ENCODE data around the gene FAAP100. TPM values are rescaled to one million over a fixed set of nuclear protein-coding genes. Genes with fewer than 3 reads are reported as not detected.

FAAP100 gene, protein sequence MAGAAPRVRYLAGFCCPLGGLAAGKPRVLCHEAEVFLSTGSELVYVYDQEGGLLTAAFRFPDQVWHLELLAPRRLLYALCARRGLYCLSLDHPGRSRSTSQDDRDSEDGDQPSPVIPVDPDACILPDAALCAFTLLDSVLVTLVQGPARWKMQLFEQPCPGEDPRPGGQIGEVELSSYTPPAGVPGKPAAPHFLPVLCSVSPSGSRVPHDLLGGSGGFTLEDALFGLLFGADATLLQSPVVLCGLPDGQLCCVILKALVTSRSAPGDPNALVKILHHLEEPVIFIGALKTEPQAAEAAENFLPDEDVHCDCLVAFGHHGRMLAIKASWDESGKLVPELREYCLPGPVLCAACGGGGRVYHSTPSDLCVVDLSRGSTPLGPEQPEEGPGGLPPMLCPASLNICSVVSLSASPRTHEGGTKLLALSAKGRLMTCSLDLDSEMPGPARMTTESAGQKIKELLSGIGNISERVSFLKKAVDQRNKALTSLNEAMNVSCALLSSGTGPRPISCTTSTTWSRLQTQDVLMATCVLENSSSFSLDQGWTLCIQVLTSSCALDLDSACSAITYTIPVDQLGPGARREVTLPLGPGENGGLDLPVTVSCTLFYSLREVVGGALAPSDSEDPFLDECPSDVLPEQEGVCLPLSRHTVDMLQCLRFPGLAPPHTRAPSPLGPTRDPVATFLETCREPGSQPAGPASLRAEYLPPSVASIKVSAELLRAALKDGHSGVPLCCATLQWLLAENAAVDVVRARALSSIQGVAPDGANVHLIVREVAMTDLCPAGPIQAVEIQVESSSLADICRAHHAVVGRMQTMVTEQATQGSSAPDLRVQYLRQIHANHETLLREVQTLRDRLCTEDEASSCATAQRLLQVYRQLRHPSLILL
- 26.9 TPM for polyA plus RNA-seq
- long read RNA-seq, donor 1, partial matches to known transcripts, result 11 of 17 reads
- long read RNA-seq, donor 1, other reads (novel, unspliced or antisense), result 0 of 17 reads
- long read RNA-seq, donor 2, transcript FAAP100-202 (5 exons, 2,996 nt), result major isoform, 6 of 11 reads
- long read RNA-seq, donor 2, partial matches to known transcripts, result 0 of 11 reads
- long read RNA-seq, donor 2, other reads (novel, unspliced or antisense), result 0 of 11 reads
- long read RNA-seq, donor 3, result 0 reads
- long read RNA-seq, donor 4, result 0 reads
- long read RNA-seq, donor 5, transcript FAAP100-202 (5 exons, 2,996 nt), result major isoform, 6 of 7 reads
- long read RNA-seq, donor 5, partial matches to known transcripts, result 0 of 7 reads
- long read RNA-seq, donor 5, other reads (novel, unspliced or antisense), result 0 of 7 reads
- long read RNA-seq, donor 6, partial matches to known transcripts, result 0 of 2 reads
- long read RNA-seq, donor 6, other reads (novel, unspliced or antisense), result 0 of 2 reads
- long read RNA-seq, donor 7, partial matches to known transcripts, result 0 of 1 reads
- long read RNA-seq, donor 7, other reads (novel, unspliced or antisense), result 0 of 1 reads
- long read RNA-seq, donor 8, partial matches to known transcripts, result 0 of 3 reads
- long read RNA-seq, donor 8, other reads (novel, unspliced or antisense), result 0 of 3 reads
- long read RNA-seq, donor 9, partial matches to known transcripts, result 0 of 1 reads
- long read RNA-seq, donor 9, other reads (novel, unspliced or antisense), result 0 of 1 reads
- long read RNA-seq, donor 10, result 0 reads
- long read RNA-seq, donor 11, partial matches to known transcripts, result 0 of 2 reads
- long read RNA-seq, donor 11, other reads (novel, unspliced or antisense), result 0 of 2 reads

DNA sequence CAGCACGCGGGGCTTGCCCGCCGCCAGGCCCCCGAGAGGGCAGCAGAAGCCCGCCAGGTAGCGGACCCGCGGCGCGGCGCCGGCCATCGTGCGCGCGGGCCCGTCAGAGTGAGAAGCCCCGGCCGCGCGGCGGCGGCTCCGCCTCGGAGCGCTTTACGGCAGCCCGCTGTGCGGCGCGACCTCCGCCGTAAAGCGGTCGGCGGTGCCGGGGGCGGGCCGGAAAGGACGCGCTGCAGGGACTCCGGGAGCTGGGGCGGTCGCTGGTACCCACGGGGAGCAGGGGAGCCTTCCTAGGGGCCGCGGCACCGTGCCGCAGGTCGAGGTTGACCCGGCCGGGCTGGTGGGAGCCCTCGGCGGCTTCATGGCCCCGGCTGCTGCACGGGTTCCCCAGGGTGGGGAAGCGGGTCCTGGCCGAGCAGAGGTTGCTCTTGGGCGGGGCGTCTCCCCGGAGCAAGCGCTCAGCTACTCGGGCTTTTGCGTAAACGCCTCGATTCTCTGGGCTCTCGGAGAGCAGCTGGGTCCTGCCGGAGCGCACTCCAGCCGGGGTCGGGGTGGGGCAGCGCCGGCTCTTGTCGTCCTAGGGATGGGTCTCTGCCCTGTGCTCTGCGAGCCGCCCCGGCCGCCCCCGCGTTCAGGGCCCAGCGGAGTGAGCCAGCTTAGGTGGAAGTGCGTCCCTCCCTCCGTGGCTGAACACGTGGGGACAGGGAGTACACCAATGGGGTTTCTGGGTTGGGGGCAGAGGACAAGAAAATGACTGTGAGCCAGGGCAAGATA lies at the start of gene FAAP100:
TSS of gene FAAP100 (minus strand) at position 110 of the 774 bp plus-strand sequence. CDS start at position 87, 23 bp downstream.
- peaks cover 4% of the 10 kb centered on the region for H3K9me3 ChIP-seq (ENCODE audit: control insufficient read depth, low read depth, low read length)
- no peaks in the 10 kb centered on the region for H3K27me3 ChIP-seq (ENCODE audit: control insufficient read depth, insufficient read depth, low read length)
- H3K4me1 ChIP-seq (ENCODE audit: control insufficient read depth, insufficient read depth, low read length), result peaks cover 35% of the 10 kb centered on the region
- DNase-seq, result peak; percentile 79 to 88
- H3K27ac ChIP-seq (ENCODE audit: low read length), result peak within 1 kb of the TSS; percentile 84
- peak within 1 kb of the TSS; percentile 76 for H3K4me3 ChIP-seq (ENCODE audit: low read length)
- no CpG with 5 or more reads among the region's 85 CpGs for WGBS (ENCODE audit: insufficient coverage, low lambda C conversion rate)
- peaks cover 35% of the 10 kb centered on the region for H3K36me3 ChIP-seq (ENCODE audit: control insufficient read depth, insufficient read depth, low read length)

DNA sequence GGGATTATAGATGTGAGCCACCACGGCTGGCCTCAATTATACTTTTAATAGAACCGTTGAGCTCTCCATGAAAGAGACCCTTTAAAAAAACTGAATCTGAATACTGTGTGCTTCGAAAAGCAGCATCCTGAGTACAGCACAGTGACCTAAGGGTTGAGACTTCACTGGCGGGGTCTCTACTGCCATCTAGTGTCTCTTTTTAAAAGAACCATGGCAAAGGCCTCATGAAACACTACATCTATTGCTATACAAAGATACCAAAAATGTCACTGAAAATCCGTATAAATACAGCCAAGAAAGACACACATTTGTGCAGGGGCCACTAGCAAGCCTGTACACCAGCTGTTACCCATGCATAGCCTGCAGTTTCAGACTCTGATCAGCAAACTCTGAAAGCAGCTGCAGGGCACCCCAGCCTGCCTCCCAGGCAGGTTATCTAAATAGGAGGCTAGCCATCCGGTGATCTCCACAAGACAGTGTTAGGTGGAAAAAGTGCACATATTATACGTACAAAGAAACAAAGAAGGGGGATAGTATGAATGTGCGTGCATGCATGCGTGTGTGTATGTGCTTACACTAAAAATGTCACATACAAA lies 49.5 kb upstream of the FAAP100 start:
- no CpG with 5 or more reads among the region's 9 CpGs for WGBS (ENCODE audit: insufficient coverage, low lambda C conversion rate)
- no peak overlapping the region for H3K27ac ChIP-seq (ENCODE audit: low read length)
- no peaks in the 10 kb centered on the region for H3K4me1 ChIP-seq (ENCODE audit: control insufficient read depth, insufficient read depth, low read length)
- peak; percentile 48 to 54 for DNase-seq
- peaks cover 66% of the 10 kb centered on the region for H3K36me3 ChIP-seq (ENCODE audit: control insufficient read depth, insufficient read depth, low read length)
- no peaks in the 10 kb centered on the region for H3K27me3 ChIP-seq (ENCODE audit: control insufficient read depth, insufficient read depth, low read length)
- H3K9me3 ChIP-seq (ENCODE audit: control insufficient read depth, low read depth, low read length), result no peaks in the 10 kb centered on the region
- H3K4me3 ChIP-seq (ENCODE audit: low read length), result no peak overlapping the region

- WGBS (ENCODE audit: insufficient coverage, low lambda C conversion rate), result 100% methylated on average over 1 of the region's 10 CpGs
- DNase-seq, result no peak
These were observed 47.8 kb upstream of the FAAP100 start for GRCh38 chr17:81599719-81600486.

DNA sequence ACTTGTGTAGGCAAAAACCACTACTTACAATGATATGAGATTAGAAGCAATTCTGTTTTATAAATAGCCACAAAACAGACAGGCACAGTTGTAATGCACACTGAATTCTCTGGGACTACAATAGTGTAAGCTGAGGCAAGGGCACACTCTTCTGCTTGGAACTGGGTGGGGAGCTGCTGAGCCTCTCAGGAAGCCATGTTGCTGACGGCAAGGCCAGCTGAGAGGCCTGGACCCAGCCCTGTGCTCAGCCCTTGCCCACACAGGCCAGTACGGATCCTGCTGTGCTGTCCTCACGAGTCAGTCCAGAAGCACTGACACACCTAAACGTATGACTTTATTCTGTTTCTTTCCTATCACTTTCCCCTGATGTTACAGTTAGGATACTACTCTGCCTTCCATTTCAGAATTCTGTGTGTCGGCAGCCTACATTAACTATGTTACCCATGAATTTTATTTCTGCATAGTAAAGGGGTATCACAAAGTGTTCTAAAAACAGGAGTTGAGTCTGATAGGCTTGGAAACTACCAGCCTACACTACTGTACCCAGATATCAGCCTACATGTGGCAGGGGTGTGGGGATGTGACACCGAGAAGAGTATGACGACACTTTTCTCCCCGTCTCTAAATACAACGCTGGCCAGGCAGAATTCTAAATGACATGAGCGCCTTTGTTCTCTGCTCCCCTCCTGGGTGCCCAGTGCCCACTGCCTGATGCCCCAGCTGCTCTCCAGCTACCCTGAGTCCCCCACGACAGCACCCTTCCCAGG lies 41.1 kb upstream of the FAAP100 start:
- Histone ChIP-seq H3K36me3 (ENCODE audit: control insufficient read depth, insufficient read depth, low read length) (peaks cover 80% of the 10 kb centered on the region), H3K4me1 (ENCODE audit: control insufficient read depth, insufficient read depth, low read length) (no peaks in the 10 kb centered on the region), H3K4me3 (ENCODE audit: low read length) (no peak overlapping the region), H3K27ac (ENCODE audit: low read length) (no peak overlapping the region), H3K27me3 (ENCODE audit: control insufficient read depth, insufficient read depth, low read length) (no peaks in the 10 kb centered on the region), H3K9me3 (ENCODE audit: control insufficient read depth, low read depth, low read length) (no peaks in the 10 kb centered on the region)
- 100% methylated on average over 1 of the region's 11 CpGs for WGBS (ENCODE audit: insufficient coverage, low lambda C conversion rate)
- DNase-seq, result no peak

More at GRCh38 chr17:81599719-81600486, 47.8 kb upstream of the FAAP100 start:
- Histone ChIP-seq H3K36me3 (ENCODE audit: control insufficient read depth, insufficient read depth, low read length) (peaks cover 68% of the 10 kb centered on the region), H3K4me1 (ENCODE audit: control insufficient read depth, insufficient read depth, low read length) (no peaks in the 10 kb centered on the region), H3K9me3 (ENCODE audit: control insufficient read depth, low read depth, low read length) (no peaks in the 10 kb centered on the region), H3K27ac (ENCODE audit: low read length) (no peak overlapping the region), H3K27me3 (ENCODE audit: control insufficient read depth, insufficient read depth, low read length) (no peaks in the 10 kb centered on the region), H3K4me3 (ENCODE audit: low read length) (no peak overlapping the region)

DNA sequence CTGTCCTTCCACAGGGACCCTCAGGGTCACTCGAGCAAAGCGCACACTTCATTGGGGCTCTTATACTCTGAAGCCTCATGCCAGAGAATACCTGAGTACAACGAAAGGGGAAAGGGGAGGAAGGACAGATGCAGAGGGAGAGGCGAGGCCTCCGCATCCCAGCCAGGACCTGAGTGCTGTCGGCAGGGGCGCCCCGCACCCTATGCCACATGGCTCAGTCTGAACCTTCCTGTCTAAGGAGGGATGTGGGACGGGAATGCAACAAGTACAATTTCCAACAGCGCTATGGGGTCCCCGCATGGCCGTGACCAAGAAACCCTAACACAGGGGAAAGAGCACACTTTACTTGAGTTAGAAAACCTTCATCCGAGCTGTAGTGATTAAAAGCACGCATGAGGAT lies 39.8 kb upstream of the FAAP100 start:
- H3K4me3 ChIP-seq (ENCODE audit: low read length), result no peak overlapping the region
- peaks cover 81% of the 10 kb centered on the region for H3K36me3 ChIP-seq (ENCODE audit: control insufficient read depth, insufficient read depth, low read length)
- H3K27ac ChIP-seq (ENCODE audit: low read length), result no peak overlapping the region
- no peaks in the 10 kb centered on the region for H3K4me1 ChIP-seq (ENCODE audit: control insufficient read depth, insufficient read depth, low read length)
- WGBS (ENCODE audit: insufficient coverage, low lambda C conversion rate), result no CpG with 5 or more reads among the region's 14 CpGs
- no peak for DNase-seq
- H3K27me3 ChIP-seq (ENCODE audit: control insufficient read depth, insufficient read depth, low read length), result no peaks in the 10 kb centered on the region
- H3K9me3 ChIP-seq (ENCODE audit: control insufficient read depth, low read depth, low read length), result no peaks in the 10 kb centered on the region

- no CpG with 5 or more reads among the region's 8 CpGs for WGBS (ENCODE audit: insufficient coverage, low lambda C conversion rate)
These were observed 38.0 kb upstream of the FAAP100 start for GRCh38 chr17:81590121-81590520.

DNA sequence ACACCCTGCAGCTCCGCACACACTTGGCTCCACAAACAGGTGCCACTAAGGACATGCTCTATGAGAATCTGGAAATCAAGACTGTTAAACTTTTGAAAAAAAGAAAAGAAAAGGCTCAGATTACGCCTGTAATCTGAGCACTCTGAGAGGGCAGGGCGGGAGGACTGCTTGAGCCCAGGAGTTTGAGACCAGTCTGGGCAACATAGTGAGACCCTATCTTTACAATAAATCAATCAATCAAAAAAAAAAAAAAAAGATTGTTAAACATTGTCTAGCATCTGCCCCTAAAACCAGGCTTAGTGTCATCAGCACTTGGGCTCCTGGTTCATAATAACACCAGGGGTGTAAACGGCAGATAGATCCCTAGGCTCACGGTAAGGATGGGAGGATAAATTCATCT lies 37.5 kb upstream of the FAAP100 start:
- peaks cover 83% of the 10 kb centered on the region for H3K36me3 ChIP-seq (ENCODE audit: control insufficient read depth, insufficient read depth, low read length)
- no CpG with 5 or more reads among the region's 5 CpGs for WGBS (ENCODE audit: insufficient coverage, low lambda C conversion rate)
- H3K27me3 ChIP-seq (ENCODE audit: control insufficient read depth, insufficient read depth, low read length), result no peaks in the 10 kb centered on the region

More at GRCh38 chr17:81590121-81590520, 38.0 kb upstream of the FAAP100 start:
- DNase-seq, result no peak
- H3K4me1 ChIP-seq (ENCODE audit: control insufficient read depth, insufficient read depth, low read length), result no peaks in the 10 kb centered on the region
- H3K27ac ChIP-seq (ENCODE audit: low read length), result no peak overlapping the region
- no peak overlapping the region for H3K4me3 ChIP-seq (ENCODE audit: low read length)
- peaks cover 85% of the 10 kb centered on the region for H3K36me3 ChIP-seq (ENCODE audit: control insufficient read depth, insufficient read depth, low read length)
- H3K9me3 ChIP-seq (ENCODE audit: control insufficient read depth, low read depth, low read length), result no peaks in the 10 kb centered on the region
- H3K27me3 ChIP-seq (ENCODE audit: control insufficient read depth, insufficient read depth, low read length), result no peaks in the 10 kb centered on the region

GRCh38 chr17:81586096-81586495 lies 33.9 kb upstream of the FAAP100 start:
- no peaks in the 10 kb centered on the region for H3K4me1 ChIP-seq (ENCODE audit: control insufficient read depth, insufficient read depth, low read length)
- no peaks in the 10 kb centered on the region for H3K9me3 ChIP-seq (ENCODE audit: control insufficient read depth, low read depth, low read length)
- H3K27ac ChIP-seq (ENCODE audit: low read length), result no peak overlapping the region
- WGBS (ENCODE audit: insufficient coverage, low lambda C conversion rate), result no CpG with 5 or more reads among the region's 4 CpGs
- DNase-seq, result no peak
- H3K4me3 ChIP-seq (ENCODE audit: low read length), result no peak overlapping the region
- peaks cover 82% of the 10 kb centered on the region for H3K36me3 ChIP-seq (ENCODE audit: control insufficient read depth, insufficient read depth, low read length)
- no peaks in the 10 kb centered on the region for H3K27me3 ChIP-seq (ENCODE audit: control insufficient read depth, insufficient read depth, low read length)

More for the DNA sequence above, 37.5 kb upstream of the FAAP100 start:
- Histone ChIP-seq H3K4me1 (ENCODE audit: control insufficient read depth, insufficient read depth, low read length) (no peaks in the 10 kb centered on the region), H3K4me3 (ENCODE audit: low read length) (no peak overlapping the region), H3K9me3 (ENCODE audit: control insufficient read depth, low read depth, low read length) (no peaks in the 10 kb centered on the region), H3K27ac (ENCODE audit: low read length) (no peak overlapping the region)
- DNase-seq, result no peak
